ENCODE measurements around the gene TERT.

TERT gene

DNA sequence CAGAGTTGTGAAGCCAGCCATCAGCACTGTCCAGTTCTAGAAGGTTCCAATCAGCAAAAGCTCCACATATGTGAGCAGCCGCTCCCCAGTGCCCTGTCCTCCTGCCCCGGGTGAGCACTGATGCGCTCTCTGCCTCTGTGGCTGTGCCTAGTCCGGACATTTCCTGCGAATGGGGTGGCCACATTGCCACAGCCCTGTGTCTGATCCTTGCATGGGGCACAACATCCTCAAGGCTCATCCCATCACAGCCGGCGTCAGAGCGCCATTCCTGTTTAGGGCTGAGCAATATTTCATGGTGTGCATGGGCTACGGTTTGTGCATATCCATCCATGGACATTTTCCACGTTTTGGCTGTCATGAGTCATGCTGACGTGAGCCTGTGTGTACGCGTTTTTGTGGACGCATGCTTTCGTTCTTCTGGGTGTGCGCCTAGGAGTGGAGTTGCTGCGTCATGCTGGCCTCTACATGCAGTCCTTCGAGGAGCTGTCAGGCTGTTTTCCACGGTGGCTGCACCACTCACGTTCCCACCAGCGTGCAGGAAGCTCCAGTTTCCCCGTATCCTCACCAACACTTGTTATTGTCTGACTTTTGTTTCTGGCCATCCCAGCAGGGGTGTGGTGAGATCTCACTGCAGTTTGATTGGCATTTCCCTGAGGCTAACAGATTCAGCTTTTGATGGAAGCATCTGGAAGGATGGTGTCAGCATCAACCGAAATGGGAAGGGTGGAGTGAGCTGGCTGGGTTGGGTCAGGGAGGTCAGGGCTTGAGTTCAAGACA, 79.4 kb downstream of the TERT start:
- DNase-seq = no peak

DNA sequence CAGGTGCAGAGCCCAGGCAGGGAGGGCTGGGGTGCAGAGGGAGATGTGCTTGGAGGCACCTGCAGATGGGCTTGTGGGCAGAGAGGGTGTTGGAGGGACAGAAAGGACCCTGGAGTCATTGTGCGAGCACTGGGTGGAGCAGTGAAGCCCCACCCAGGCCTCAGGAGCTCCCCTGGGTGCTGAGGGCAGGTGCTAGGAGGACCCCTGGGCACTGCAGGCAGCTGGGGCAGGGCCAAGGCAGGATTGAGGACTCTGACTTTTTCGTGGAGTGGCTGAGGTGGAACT, 80.0 kb downstream of the TERT start:
- DNase-seq = no peak

GRCh38 chr5:1214163-1214935, 80.5 kb downstream of the TERT start:
- no peak for DNase-seq

DNA sequence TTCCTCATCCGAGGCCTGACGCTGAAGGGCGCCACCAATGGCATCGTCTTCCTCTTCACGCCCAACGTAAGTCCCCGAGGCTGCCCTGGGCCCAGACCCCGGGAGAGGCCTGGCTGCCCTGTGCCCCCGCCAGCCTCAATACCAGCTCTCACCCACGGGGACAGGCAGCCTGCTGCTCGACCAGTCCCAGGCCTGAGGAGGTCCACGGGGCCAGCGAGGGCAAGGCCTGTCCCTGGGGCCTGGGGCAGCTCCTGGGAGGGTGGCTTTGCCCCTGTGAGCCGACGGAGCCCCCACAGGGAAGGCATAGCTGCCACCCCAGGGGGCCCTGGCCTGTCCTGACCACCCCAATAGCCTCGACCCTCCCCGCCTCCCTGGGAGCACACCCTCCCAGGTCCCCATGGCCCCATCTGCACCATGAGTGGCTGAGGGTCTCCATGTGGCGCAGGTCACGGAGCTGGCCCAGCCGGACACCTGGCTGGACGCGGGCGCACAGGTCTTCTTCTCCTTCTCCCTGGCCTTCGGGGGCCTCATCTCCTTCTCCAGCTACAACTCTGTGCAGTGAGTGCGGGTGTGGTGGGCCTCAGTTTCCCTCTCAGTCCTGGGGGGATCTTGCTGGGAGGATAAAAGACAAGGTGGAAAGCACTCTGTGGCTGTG, 81.2 kb downstream of the TERT start:
- DNase-seq = no peak

DNA sequence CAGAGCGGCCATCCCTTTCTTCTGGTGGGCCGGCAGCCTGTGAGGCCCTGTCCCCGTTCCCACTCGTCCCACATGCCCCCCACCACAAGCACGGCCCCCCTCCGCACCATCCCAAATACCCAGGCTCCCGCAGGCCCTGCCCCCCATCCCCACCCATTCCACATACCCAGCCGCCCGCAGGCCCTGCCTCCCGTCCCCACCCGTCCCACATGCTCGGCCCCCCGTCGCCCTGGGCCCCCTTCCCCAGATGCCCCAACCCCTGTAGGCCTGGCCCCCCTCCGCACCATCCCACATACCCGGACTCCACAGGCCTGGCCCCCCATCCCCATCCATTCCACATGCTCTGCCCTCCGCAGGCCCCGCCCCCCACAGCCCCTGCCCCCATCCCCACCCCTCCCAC, 82.0 kb downstream of the TERT start:
- no peak for DNase-seq

- no peak for DNase-seq
These were observed 82.6 kb downstream of the TERT start for GRCh38 chr5:1212271-1212670.

DNA sequence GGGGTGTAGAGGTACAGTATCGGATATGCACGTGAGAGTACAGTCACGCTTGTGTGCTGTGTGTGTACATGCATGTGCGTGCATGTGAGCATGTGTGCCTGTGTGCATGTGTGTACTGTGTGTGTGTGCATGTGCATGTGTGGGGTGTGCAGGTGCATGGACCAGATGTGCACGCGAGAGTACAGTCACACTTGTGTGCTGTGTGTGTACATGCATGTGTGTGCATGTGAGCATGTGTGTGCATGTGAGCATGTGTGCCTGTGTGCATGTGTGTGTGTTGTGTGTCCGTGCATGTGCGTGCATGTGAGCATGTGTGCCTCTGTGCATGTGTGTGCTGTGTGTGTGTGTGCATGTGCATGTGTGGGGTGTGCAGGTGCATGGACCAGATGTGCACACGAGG, 83.2 kb downstream of the TERT start:
- DNase-seq = no peak

- DNase-seq = no peak
These were observed 84.0 kb downstream of the TERT start for GRCh38 chr5:1210832-1211251.

DNA sequence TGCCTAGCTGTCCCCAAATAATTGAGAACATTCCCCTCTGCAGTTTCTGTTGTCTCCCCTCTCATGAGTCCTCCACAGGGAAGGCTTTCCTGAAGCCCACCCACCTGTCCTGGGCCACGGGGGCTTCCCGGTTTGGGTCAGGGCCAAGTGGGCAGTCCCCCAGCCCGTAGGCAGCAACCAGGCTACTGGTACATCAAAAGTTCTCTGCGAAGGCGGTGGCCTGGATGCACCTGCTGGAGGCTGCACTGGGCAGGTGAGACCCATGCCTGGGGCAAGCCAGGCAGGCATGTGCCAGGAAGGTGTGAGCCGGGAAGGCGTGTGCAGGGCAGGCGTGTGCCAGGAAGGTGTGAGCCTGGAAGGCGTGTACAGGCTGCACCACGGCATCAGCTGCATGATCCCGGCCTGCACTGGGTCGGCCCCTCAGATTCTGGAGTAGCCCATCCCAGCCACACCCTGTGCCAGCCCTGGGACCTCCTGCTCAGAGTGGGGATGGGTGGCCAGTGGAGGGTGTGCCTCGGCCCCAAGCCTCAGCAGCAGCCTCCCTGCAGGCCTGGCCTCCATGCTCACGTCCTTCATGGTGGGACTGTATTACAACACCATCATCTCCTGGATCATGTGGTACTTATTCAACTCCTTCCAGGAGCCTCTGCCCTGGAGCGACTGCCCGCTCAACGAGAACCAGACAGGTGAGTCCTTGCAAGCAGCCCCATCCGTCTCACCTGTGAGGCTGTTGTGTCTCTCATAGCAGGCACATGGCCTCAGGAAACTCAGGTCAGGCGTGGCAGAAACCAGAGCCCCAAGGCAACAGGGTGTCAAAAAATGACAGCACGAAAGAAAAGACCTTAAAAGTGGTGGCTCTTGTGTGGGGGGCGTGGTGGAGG, 84.7 kb downstream of the TERT start:
- no peak for DNase-seq

DNA sequence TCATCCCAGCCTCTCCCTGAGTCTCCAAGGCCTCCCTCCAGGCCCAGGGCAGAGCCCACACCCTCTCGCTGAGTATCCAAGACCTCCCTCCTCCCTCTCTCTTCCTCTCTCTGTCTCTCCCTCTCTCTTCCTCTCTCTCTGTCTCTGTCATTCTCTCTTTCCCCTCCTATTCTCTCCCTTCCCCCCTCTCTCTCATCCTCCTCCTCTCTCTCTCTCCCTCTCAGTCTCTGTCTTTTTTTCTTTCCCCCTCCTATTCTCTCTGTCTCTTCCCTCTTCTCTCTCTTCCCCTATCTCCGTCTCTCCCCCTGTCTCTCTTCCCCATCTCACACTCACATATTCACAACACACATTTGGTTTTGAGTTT, 85.4 kb downstream of the TERT start:
- no peak for DNase-seq

DNA sequence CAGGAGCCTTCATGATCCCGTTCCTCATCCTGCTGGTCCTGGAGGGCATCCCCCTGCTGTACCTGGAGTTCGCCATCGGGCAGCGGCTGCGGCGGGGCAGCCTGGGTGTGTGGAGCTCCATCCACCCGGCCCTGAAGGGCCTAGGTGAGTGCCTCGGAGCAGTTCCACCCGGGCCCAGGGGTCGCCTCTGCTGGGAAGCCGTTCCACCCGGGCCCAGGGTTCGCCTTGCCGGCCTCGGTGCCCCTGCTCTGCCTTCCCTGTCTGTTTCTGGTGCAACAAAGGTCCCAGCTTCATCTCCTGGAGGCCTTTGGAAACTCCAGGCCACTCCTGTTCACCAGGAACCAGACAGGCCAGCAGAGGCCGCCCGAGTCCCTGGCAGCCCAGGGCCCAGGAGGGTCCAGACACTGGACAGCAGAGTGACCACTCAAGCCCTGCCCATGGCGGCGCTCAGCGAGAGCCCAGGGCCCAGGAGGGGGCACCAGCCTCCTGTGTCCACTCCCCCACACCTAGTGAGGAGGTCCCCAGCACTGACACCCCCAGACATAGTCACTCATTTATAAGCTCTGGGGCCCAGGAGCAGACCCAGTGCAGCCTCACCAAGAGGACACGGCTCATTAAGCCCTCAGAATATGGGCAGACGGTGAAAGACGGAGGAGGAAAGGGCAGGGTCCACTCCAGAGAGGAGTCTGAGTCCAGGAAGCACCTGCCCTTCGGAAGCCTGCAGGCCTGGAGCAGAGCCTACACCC, 86.0 kb downstream of the TERT start:
- DNase-seq = no peak

- DNase-seq = no peak
These were observed 86.6 kb downstream of the TERT start for GRCh38 chr5:1208221-1208742.

- DNase-seq = no peak
These were observed 87.3 kb downstream of the TERT start for GRCh38 chr5:1207555-1207954.

GRCh38 chr5:1206521-1207412, 88.1 kb downstream of the TERT start:
- no peak for DNase-seq

DNA sequence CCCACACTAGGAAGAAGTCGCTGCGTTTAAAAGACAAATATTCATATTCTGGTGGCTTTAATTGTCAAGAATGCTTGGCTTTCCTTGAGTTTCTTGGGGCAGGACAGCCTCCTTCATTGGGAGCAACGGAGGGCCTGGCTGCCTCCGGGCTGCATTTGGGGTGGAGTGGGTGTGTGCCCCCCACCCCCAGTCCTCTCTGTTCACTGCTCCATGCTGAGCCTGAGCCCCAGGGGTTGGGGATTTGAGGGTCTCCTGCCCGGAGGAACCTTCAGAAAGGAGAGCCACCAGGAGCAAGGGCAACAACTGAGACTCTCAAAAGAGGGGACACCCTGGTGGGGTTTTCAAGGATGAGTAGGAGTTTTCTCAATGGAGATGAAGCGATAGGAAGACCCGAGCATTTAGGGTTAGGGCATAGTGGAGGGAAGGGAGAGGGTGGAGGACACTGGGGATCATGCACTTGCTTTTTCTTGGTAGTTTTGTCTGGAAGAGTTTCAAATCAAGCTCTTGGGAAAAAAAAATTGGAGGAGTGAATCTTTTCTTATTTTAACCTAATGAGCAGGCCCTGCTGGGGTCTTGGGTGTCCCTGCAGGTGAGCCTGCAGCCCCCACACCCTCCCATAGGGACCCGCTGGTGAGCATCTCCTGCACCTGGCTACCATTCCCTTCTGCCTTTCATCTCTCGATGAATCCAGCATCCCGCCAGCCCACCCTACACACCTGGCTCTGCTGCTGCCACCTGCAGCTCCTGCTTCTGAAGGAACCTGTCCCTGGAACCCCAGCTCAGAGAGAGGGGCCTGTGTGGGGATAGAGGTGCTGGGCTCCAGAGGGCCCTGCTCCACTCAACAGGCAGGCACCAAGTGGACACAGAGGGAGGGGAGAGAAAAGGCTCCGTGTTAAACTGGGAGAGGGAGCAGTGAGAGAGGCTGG, 89.3 kb downstream of the TERT start:
- DNase-seq = no peak

DNA sequence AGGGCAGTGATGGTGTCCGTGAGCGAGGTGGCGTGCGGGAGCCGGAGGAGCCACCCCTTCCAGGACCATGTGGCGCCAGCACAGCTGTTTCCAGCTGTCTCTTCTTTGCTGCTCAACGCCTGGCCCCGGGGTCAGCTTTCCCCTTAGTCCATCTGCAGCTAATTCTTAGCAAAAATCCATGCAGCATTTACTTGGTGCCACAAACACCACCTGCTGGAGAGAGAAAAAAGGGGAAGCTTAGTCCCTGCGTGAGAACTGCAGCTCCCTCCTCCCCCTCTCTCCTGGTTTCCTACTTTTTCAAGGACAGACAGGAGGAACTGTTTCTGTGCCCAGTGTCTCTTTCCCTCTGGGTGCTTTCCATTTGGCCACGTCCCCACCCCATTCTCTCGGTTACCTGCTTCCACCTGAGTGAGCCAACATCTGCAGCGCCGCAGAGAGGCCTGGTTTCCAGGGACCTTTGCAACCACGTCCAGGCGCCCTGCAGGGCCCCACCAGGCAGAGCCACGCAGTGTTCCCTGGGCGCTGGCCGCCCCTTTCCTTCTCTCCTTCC, 90.1 kb downstream of the TERT start:
- no peak for DNase-seq

DNA sequence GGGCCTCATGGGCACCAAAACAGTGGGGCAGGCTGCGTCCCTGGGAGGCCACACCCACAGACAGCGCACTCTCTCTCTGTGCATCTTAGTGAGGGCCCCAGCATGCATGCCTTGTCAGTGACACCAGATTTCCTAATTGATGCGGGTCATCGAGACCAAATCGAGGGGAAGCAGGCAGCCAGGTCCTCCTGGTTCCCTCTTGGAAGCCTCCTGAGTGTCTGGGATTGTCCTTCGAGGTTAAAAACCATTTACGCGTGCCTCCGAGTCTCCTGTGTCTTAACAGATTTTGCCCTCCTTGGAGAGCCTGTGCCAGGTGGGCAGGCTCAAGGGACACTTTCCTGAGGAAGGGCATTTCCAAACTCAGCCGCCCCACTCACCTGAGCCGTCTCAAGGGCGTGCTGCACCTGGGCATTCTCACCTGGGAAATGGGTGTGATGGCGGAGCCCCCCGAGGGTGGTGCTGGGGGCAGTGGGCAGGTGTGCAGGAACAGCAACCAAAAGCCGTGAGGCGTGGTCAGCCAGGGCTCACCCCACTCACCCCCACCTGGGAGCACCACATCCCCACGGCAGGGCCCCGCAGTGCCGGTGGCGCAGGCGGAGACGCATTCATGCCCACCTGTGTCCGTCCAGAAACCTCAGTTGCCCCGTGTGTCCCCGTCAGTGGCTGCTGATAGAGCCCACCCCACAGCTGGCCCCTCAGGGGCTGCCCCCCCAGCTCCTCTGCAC, 90.7 kb downstream of the TERT start:
- no peak for DNase-seq

DNA sequence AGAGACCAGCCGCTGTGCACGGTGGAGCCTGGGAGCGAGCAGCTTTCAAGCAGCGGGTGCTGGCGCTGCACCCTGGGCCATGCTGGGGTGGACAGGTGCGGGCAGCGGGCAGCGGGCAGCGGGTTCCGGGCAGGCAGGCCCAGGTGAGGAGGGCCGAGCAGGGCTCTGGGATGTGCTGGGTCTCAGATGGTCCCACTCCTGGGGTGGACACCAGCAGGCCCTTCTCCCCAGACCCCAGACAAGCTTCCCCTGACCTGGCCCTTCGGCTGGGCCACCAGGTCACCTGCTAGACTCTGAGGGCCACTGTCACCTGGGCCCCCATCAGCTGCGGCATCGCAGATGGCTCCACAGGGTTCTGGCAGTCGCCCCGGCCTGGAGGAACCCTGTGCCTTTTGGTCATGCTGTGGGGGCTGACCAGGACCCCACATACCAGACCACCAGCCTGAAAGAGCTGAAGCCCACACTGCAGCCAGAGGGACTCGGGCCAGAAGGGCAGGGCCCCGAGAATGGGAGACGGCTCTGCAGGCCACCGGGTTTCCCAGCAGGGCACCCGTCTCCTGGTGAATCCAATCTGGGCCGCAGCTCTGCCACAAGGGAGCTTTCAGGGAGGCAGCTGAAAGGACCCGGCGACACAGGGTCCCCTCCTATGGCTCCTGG, 91.4 kb downstream of the TERT start:
- no peak for DNase-seq

Data from stimulated activated CD4-positive, alpha-beta T cell treated with anti-CD3 and anti-CD28 coated beads, Interleukin-15, amount 100 ng/mL, for 24 hours (primary cell).